Right lobe of liver (tissue), 6 donors: ENCODE results near the gene KLK15. TPM values are rescaled to one million over a fixed set of nuclear protein-coding genes. Genes with fewer than 3 reads are reported as not detected.
"Not testable (repeated sequence)": the region's sequence is repeated elsewhere in the genome, so short reads cannot be mapped to it uniquely, and the experiment has no call there.

ENCODE experiments used
- ATAC-seq, 4 donors: fragments of 200-7000 bp; cut with Tn5 transposase; one replicate each; pipeline ENCODE4 v1.9.1; 2020; ENCODE audit warnings: mild to moderate bottlenecking in 4 of 4, moderate library complexity in 4 of 4
- DNase-seq, 3 donors: peaks; one replicate each; pipeline ENCODE4 v3.0.0-alpha.2; 2020
- H3K27ac ChIP-seq, 3 donors: fragments of 200-600 bp; one replicate each; pipeline ENCODE4 v1.8.0; 2022
- H3K27me3 ChIP-seq, 2 donors: fragments of 200-600 bp; one replicate each; pipeline ENCODE4 v1.8.0; 2022
- H3K36me3 ChIP-seq, 4 donors: fragments of 200-600 bp; sonication (generic) in 1 of 4; one replicate each; pipeline versions ENCODE4 v1.5.1 to v1.8.0; 2017 to 2022; ENCODE audit warnings: control low read depth in 1 of 4
- H3K4me1 ChIP-seq, 4 donors: fragments of 200-600 bp; sonication (generic) in 1 of 4; one replicate each; pipeline versions ENCODE4 v1.5.1 to v1.8.0; 2017 to 2022; ENCODE audit warnings: control low read depth in 1 of 4
- H3K4me3 ChIP-seq, 3 donors: fragments of 200-600 bp; one replicate each; pipeline ENCODE4 v1.8.0; 2022
- H3K9me3 ChIP-seq, 4 donors: fragments of 200-600 bp; sonication (generic) in 1 of 4; one replicate each; pipeline versions ENCODE4 v1.5.1 to v1.8.0; 2017 to 2022; ENCODE audit warnings: control low read depth in 1 of 4
- POLR2A ChIP-seq: fragments of 450-650 bp; IDR thresholded peaks from one replicate; pipeline ENCODE4 v1.6.1; 2017; ENCODE audit warnings: antibody characterized with exemption, mild to moderate bottlenecking
- WGBS: methylation state at CpG from one replicate; pipeline ENCODE4 v1.1.6; 2018; ENCODE audit warnings: low coverage, low lambda C conversion rate; ENCODE audit not compliant: insufficient coverage; ENCODE audit errors: missing lambda C conversion rate; 5-methylcytosine and 5-hydroxymethylcytosine counted together
- intact Hi-C, 2 donors: fragments of 100-400 bp; cut with DNase I; formaldehyde crosslinking; loops; one replicate each; pipeline versions ENCODE4 v1.11.2 to v1.14.1; 2022
- total RNA-seq, 6 experiments: library from RNA; depleted of rRNA in 2 of 6; stranded (reverse); fragments of >200 nt in 2 of 6; fragmentation: NEBNext Ultra II Directional in 3 of 6; extraction: Animal tissue kit (Norgen Biotek cat#: 25700) in 3 of 6; gene quantifications; one replicate each; pipeline versions ENCODE4 v1.1.0 to v1.2.4, GENCODE V29; 2016 to 2023
- TF ChIP-seq, protein P1 (sequence below), 4 donors: fragments of 200-600 bp in 3 of 4; fragments of 450-650 bp in 1 of 4; IDR thresholded peaks; one replicate each; pipeline versions ENCODE4 v1.5.1 to v1.8.0; 2016 to 2022; ENCODE audit warnings: antibody characterized with exemption in 4 of 4, mild to moderate bottlenecking in 2 of 4
- donor health status: DM: no; HTN: yes; CAD: no.
- donor health status: DM: no; HTN: no; CAD: no.
- donor health status: DM: no; HTN: no; CAD: no.
- donor health status: DM: no; HTN: yes; CAD: no.
- donor health status: DM: no; HTN: yes; CAD: no.

KLK15 gene
- total RNA-seq, 6 experiments from 2014 or later = not detected

DNA sequence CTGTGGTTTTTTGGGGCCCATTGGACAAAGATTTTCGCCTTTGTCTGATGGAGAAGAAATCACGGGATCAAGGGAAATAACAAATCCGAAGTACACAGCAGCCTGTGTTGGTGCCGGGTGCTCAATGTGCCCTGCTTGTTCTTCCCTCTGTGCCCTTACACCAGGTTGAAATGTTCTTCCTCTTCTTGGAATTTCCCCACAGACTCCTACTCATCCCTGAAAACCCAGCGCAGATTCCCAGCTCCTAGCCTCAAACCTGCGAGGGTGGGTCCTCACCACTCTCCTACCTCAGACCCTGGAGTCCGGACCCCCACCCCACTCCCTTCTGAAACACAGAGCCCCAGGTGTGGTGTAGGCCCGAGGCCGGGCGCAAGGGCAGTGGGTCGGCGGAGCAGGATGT lies 48.0 kb downstream of the KLK15 start:
- H3K27ac ChIP-seq = no peak overlapping the region
- DNase-seq (no peak), ATAC-seq (no peak)
- TF ChIP-seq POLR2A = no peak
- TF ChIP-seq, protein P1, sequence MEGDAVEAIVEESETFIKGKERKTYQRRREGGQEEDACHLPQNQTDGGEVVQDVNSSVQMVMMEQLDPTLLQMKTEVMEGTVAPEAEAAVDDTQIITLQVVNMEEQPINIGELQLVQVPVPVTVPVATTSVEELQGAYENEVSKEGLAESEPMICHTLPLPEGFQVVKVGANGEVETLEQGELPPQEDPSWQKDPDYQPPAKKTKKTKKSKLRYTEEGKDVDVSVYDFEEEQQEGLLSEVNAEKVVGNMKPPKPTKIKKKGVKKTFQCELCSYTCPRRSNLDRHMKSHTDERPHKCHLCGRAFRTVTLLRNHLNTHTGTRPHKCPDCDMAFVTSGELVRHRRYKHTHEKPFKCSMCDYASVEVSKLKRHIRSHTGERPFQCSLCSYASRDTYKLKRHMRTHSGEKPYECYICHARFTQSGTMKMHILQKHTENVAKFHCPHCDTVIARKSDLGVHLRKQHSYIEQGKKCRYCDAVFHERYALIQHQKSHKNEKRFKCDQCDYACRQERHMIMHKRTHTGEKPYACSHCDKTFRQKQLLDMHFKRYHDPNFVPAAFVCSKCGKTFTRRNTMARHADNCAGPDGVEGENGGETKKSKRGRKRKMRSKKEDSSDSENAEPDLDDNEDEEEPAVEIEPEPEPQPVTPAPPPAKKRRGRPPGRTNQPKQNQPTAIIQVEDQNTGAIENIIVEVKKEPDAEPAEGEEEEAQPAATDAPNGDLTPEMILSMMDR (IDR thresholded peaks at IDR 0.05) = no peak
- H3K36me3 ChIP-seq = no peaks in the 10 kb centered on the region
- H3K4me3 ChIP-seq = no peak overlapping the region
- no peaks in the 10 kb centered on the region for H3K4me1 ChIP-seq
- WGBS = 70% methylated on average over 7 of the region's 12 CpGs
- H3K9me3 ChIP-seq = no peaks in the 10 kb centered on the region
- no peaks in the 10 kb centered on the region for H3K27me3 ChIP-seq
- intact Hi-C loops = loop anchor here (10.0 kb wide), 3 partner anchors 71 to 411 kb away; partner anchors contain the start of genes NR1H2 (in 1 of the 2) and SHANK1 (in 1 of the 2)

DNA sequence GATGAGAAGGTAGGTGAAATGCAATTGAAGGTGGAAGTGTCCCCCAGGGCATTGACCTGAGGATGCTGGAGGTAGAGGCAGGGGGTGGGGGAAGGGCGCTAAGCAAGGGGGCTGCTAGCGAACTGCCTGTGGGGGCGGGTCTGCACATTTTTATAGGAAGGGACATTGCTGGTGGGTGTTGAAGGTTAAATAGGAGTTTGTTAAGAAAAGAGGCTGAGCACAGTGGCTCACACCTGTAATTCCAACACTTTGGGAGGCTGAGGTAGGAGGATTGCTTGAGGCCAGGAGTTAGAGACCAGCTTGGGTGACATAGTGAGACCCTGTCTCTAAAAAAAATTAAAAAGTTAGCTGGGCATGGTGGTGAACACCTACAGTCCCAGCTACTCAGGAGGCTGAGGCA lies 48.7 kb downstream of the KLK15 start:
- no peak overlapping the region for H3K4me3 ChIP-seq
- TF ChIP-seq, protein P1 (IDR thresholded peaks at IDR 0.05) = no peak
- no peak for TF ChIP-seq POLR2A
- WGBS = 80% methylated on average over 3 of the region's 3 CpGs

DNA sequence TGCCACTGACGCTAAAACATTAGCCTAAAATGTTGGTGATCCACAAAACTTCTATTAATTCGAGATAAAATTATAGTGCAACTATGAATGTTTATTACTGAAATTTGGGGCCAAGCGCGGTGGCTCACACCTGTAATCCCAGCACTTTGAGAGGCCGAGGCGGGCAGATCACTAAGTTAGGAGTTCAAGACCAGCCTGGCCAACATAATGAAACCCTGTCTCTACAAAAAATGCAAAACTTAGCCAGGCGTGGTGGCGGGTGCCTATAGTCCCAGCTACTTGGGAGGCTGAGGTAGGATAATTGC lies 49.6 kb downstream of the KLK15 start:
- H3K4me3 ChIP-seq, H3K4me1 ChIP-seq, H3K27me3 ChIP-seq, H3K36me3 ChIP-seq, ATAC-seq, H3K9me3 ChIP-seq, H3K27ac ChIP-seq, DNase-seq: not testable (repeated sequence)
- intact Hi-C loops = loop anchor here (10.0 kb wide), 3 partner anchors 69 to 409 kb away; partner anchors contain the start of genes NR1H2 (in 1 of the 2) and SHANK1 (in 1 of the 2)
- WGBS = 32% methylated on average over 7 of the region's 8 CpGs

More for the DNA sequence above, 48.7 kb downstream of the KLK15 start:
- no peaks in the 10 kb centered on the region for H3K4me1 ChIP-seq
- H3K27ac ChIP-seq = no peak overlapping the region
- H3K9me3 ChIP-seq = no peaks in the 10 kb centered on the region
- ATAC-seq (no peak), DNase-seq (no peak)
- H3K36me3 ChIP-seq = no peaks in the 10 kb centered on the region
- no peaks in the 10 kb centered on the region for H3K27me3 ChIP-seq
- intact Hi-C loops = loop anchor here (10.0 kb wide), 3 partner anchors 70 to 410 kb away; partner anchors contain the start of genes NR1H2 (in 1 of the 2) and SHANK1 (in 1 of the 2)

DNA sequence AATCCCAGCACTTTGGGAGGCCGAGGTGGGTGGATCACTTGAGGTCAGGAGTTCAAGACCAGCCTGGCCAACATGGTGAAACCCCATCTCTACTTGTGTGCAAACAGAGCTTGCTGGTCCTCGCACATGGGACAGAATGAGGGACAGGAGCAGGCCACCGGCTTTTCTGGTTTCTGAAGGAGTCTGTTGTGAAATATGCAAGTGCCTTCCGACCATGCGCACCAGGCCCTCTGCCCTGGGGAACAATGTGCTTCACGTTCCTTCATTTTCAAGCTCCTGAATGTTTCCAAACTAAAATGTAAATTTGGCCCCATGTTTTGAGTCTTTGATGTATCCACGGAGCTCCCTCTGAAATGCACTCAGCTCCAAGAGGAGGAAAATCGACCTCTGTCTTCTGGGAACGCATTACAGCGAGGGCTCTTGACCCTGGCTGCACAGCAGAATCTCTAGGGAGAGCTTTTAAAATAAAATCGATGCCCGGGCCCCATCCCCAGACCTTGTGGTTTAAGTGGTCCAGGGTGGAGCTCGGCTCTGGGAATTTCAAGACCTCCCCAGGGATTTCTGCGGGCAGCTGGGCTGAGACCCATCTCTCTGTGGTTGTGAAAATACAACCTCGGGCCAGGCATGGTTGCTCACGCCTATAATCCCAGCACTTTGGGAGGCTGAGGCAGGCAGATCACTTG lies 52.5 kb downstream of the KLK15 start:
- H3K27me3 ChIP-seq = peaks cover 0 to 17% of the 10 kb centered on the region in 2 donors
- DNase-seq (no peak), ATAC-seq (no peak)
- no peaks in the 10 kb centered on the region for H3K36me3 ChIP-seq
- intact Hi-C loops = loop anchor here (10.0 kb wide), 3 partner anchors 66 to 406 kb away; partner anchors contain the start of genes NR1H2 (in 1 of the 2) and SHANK1 (in 1 of the 2)
- H3K4me3 ChIP-seq = no peak overlapping the region
- no peak for TF ChIP-seq POLR2A
- TF ChIP-seq, protein P1 (IDR thresholded peaks at IDR 0.05) = no peak
- H3K27ac ChIP-seq = no peak overlapping the region
- no peaks in the 10 kb centered on the region for H3K4me1 ChIP-seq
- no peaks in the 10 kb centered on the region for H3K9me3 ChIP-seq
- 48% methylated on average over 8 of the region's 16 CpGs for WGBS
